H1 (cell line): ENCODE measurements around the gene UTS2B. TPM values are rescaled to one million over a fixed set of nuclear protein-coding genes. Genes with fewer than 3 reads are reported as not detected.

Experiments used
- polyA plus RNA-seq, 7 experiments: library from polyadenylated mRNA; depleted of rRNA in 3 of 7; stranded (reverse) in 5 of 7; unstranded in 2 of 7; fragments of >200 nt in 5 of 7; fragments of 200-250 nt in 2 of 7; gene quantifications; 1 replicate in 5 of 7; 2 replicates in 1 of 7; 4 replicates in 1 of 7; pipeline versions ENCODE4 v1.2.1 to v1.2.3, GENCODE V29; 2011 to 2013; ENCODE audit warnings: missing spikeins in 2 of 7, mixed read lengths in 2 of 7
- total RNA-seq: library from RNA; stranded (reverse); fragmentation: NEBNext Ultra II Directional; extraction: Animal tissue kit (Norgen Biotek cat#: 25700); gene quantifications from 2 replicates; pipeline ENCODE4 v1.2.1, GENCODE V29; 2021
- TF ChIP-seq, protein P1 (sequence below): fragments of 300-600 bp; sonication (generic); IDR thresholded peaks from 2 replicates; pipeline ENCODE4 v1.7.1; 2012; ENCODE audit warnings: low read length, moderate library complexity, mild to moderate bottlenecking, inconsistent platforms; ENCODE audit not compliant: insufficient replicate concordance

The UTS2B gene
- total and polyA plus RNA-seq, 2 of the 8 experiments (the other 6 are each of a cell fraction or from before 2014, with no cell fraction given) = not detected

DNA sequence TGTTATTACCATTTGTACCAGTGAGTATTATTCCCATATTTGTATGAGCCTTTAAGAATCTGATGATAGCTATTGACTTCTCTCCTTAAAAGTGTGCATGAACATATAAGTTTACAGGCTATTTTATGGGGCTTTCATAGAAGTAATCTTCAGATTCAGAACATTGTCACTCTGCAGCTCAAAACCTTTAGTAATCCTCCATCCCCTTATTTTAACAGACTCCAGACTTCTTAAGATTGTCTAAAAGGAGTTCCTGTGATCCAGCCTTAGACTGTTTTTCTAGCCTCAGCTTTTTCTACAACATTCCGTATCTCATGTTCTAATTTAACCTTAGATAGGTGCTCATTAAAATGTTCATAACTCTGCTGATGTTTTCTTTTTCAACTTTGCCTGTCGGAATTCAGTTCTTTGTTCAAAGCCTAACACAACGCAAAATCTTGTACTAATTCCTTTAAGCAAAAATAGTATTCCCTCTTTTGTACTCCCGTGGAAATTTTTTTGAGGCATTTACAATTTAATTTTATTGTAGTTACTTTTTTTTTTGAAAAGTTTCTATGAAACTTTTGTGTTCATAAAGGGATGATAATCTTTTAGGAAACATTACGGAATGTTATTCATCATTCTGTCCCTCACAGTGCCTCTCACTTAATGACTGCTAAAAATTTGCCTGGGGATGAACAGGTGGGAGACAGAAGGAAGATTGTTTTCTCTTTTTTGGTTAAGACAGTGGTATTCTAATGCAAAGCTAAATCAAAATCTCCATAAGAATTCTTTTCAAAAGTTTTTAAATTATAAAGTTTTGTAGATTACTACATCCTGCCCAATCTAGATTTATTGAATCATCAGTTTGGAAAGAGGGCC, 38.7 kb upstream of the UTS2B start (continued):
- TF ChIP-seq, protein P1, sequence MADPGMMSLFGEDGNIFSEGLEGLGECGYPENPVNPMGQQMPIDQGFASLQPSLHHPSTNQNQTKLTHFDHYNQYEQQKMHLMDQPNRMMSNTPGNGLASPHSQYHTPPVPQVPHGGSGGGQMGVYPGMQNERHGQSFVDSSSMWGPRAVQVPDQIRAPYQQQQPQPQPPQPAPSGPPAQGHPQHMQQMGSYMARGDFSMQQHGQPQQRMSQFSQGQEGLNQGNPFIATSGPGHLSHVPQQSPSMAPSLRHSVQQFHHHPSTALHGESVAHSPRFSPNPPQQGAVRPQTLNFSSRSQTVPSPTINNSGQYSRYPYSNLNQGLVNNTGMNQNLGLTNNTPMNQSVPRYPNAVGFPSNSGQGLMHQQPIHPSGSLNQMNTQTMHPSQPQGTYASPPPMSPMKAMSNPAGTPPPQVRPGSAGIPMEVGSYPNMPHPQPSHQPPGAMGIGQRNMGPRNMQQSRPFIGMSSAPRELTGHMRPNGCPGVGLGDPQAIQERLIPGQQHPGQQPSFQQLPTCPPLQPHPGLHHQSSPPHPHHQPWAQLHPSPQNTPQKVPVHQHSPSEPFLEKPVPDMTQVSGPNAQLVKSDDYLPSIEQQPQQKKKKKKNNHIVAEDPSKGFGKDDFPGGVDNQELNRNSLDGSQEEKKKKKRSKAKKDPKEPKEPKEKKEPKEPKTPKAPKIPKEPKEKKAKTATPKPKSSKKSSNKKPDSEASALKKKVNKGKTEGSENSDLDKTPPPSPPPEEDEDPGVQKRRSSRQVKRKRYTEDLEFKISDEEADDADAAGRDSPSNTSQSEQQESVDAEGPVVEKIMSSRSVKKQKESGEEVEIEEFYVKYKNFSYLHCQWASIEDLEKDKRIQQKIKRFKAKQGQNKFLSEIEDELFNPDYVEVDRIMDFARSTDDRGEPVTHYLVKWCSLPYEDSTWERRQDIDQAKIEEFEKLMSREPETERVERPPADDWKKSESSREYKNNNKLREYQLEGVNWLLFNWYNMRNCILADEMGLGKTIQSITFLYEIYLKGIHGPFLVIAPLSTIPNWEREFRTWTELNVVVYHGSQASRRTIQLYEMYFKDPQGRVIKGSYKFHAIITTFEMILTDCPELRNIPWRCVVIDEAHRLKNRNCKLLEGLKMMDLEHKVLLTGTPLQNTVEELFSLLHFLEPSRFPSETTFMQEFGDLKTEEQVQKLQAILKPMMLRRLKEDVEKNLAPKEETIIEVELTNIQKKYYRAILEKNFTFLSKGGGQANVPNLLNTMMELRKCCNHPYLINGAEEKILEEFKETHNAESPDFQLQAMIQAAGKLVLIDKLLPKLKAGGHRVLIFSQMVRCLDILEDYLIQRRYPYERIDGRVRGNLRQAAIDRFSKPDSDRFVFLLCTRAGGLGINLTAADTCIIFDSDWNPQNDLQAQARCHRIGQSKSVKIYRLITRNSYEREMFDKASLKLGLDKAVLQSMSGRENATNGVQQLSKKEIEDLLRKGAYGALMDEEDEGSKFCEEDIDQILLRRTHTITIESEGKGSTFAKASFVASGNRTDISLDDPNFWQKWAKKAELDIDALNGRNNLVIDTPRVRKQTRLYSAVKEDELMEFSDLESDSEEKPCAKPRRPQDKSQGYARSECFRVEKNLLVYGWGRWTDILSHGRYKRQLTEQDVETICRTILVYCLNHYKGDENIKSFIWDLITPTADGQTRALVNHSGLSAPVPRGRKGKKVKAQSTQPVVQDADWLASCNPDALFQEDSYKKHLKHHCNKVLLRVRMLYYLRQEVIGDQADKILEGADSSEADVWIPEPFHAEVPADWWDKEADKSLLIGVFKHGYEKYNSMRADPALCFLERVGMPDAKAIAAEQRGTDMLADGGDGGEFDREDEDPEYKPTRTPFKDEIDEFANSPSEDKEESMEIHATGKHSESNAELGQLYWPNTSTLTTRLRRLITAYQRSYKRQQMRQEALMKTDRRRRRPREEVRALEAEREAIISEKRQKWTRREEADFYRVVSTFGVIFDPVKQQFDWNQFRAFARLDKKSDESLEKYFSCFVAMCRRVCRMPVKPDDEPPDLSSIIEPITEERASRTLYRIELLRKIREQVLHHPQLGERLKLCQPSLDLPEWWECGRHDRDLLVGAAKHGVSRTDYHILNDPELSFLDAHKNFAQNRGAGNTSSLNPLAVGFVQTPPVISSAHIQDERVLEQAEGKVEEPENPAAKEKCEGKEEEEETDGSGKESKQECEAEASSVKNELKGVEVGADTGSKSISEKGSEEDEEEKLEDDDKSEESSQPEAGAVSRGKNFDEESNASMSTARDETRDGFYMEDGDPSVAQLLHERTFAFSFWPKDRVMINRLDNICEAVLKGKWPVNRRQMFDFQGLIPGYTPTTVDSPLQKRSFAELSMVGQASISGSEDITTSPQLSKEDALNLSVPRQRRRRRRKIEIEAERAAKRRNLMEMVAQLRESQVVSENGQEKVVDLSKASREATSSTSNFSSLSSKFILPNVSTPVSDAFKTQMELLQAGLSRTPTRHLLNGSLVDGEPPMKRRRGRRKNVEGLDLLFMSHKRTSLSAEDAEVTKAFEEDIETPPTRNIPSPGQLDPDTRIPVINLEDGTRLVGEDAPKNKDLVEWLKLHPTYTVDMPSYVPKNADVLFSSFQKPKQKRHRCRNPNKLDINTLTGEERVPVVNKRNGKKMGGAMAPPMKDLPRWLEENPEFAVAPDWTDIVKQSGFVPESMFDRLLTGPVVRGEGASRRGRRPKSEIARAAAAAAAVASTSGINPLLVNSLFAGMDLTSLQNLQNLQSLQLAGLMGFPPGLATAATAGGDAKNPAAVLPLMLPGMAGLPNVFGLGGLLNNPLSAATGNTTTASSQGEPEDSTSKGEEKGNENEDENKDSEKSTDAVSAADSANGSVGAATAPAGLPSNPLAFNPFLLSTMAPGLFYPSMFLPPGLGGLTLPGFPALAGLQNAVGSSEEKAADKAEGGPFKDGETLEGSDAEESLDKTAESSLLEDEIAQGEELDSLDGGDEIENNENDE = peak; percentile 27
